B cell (primary cell): ENCODE measurements around the gene TACR2.

Source experiments
- EZH2 ChIP-seq: IDR thresholded peaks from 2 replicates; pipeline ENCODE4 v1.6.1; 2012; ENCODE audit warnings: borderline replicate concordance, low read depth, mild to moderate bottlenecking, moderate library complexity, low read length; ENCODE audit not compliant: insufficient read depth, poor library complexity, severe bottlenecking
- TF ChIP-seq, protein P1 (sequence below): fragments of 200-600 bp; IDR thresholded peaks from one replicate; pipeline ENCODE4 v1.8.0; 2022; ENCODE audit warnings: antibody characterized with exemption, mild to moderate bottlenecking

DNA sequence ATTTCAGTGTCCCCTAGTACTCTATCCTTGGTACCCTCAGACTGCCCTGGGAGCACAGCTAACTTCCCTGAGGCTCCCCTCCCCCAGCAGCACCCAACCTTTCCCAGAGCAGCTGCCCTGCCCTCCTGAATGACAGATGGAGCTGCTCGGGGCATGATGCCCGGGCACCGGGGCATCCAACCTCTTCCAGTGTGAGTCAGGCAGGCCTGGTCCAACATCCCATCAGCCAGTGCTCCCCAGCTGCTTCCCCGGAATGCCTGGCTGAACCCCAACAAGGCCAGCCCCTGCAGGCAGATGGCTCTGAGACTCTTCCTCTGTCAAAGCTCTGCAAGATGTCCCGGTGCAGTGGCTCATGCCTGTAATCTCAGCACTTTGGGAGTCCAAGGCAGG, 22.6 kb upstream of the TACR2 start:
- TF ChIP-seq, protein P1, sequence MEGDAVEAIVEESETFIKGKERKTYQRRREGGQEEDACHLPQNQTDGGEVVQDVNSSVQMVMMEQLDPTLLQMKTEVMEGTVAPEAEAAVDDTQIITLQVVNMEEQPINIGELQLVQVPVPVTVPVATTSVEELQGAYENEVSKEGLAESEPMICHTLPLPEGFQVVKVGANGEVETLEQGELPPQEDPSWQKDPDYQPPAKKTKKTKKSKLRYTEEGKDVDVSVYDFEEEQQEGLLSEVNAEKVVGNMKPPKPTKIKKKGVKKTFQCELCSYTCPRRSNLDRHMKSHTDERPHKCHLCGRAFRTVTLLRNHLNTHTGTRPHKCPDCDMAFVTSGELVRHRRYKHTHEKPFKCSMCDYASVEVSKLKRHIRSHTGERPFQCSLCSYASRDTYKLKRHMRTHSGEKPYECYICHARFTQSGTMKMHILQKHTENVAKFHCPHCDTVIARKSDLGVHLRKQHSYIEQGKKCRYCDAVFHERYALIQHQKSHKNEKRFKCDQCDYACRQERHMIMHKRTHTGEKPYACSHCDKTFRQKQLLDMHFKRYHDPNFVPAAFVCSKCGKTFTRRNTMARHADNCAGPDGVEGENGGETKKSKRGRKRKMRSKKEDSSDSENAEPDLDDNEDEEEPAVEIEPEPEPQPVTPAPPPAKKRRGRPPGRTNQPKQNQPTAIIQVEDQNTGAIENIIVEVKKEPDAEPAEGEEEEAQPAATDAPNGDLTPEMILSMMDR, result no peak
- no peak for TF ChIP-seq EZH2
